GM12891 (cell line): ENCODE data around the gene RAB8A.

Experiments used
- DNase-seq: peaks from one replicate; pipeline ENCODE4 v3.0.0; 2011; ENCODE audit warnings: low spot score; ENCODE audit not compliant: insufficient read length
- FAIRE-seq: peaks from 2 replicates; lab custom pipeline; 2011; peaks lifted over from hg19 to GRCh38; lab: Jason Lieb, UNC
- PAX5 ChIP-seq: IDR thresholded peaks from 2 replicates; pipeline ENCODE4 v1.6.1; 2011; ENCODE audit warnings: low read length, moderate library complexity, mild to moderate bottlenecking; ENCODE audit not compliant: insufficient read depth, severe bottlenecking
- POLR2A ChIP-seq: IDR thresholded peaks from 2 replicates; pipeline ENCODE4 v1.6.1; 2011; ENCODE audit warnings: low read depth, low read length, control low read depth
- POLR2AphosphoS5 ChIP-seq: IDR thresholded peaks from 2 replicates; pipeline ENCODE4 v1.6.1; 2011; ENCODE audit warnings: low read depth, low read length, control low read depth
- POU2F2 ChIP-seq: IDR thresholded peaks from 2 replicates; pipeline ENCODE4 v1.6.1; 2011; ENCODE audit warnings: low read depth, mild to moderate bottlenecking, control low read depth, low read length, moderate library complexity
- SPI1 ChIP-seq: IDR thresholded peaks from 2 replicates; pipeline ENCODE4 v1.6.1; 2011; ENCODE audit warnings: low read depth, low read length, control low read depth
- TAF1 ChIP-seq: IDR thresholded peaks from 2 replicates; pipeline ENCODE4 v1.6.1; 2011; ENCODE audit warnings: low read depth, low read length, control low read depth

The RAB8A gene

DNA sequence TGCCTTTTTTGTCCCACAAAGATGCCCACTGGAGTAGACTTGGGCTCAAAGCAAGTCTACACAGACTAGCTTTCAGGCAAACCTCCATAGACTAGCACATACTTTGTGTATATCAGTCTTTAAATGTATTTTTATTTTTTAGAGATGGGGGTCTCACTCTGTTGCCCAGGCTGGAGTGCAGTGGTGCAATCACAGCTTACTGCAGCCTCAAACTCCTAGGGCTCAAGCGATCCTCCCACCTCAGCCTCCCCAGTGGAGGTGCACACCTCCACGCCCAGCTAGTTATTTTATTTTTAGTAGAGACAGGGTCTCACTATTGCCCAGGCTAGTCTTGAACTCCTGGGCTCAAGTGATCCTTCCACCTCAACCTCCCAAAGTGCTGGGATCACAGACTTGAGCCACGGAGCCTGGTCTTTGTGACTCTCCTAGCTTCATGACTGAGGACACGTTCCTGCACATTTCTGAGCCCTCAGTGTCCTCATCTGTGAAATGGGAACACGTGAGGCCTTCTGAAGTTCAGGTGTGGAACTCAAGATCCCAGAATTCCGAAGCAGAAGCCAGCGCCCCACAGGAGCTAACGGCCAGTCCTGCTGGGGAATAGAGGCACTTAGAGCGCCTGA, 40.5 kb upstream of the RAB8A start:
- FAIRE-seq (no peak), DNase-seq (no peak)
- no peak for TF ChIP-seq POU2F2
- TF ChIP-seq SPI1: no peak
- TF ChIP-seq POLR2AphosphoS5: no peak
- no peak for TF ChIP-seq PAX5
- TF ChIP-seq TAF1: no peak
- no peak for TF ChIP-seq POLR2A

DNA sequence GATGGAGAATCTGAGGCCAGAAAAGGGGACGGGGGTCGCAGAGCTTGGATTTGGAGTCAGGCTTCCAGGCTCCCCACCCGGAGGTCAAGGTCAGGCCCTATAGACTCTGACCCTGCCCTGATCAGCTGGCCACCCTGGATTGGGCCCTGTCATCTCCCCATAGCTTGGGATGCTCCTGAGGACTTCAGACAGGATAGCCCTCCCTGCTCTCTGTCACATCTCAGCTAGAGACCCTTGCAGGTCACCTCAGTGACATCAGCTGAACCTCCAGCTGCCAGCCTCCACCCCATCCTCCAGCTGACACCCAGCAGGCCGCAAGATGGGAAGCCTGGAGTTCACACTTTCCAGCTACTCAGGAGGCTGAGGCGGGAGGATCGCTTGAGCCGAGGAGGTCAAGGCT, 38.2 kb upstream of the RAB8A start:
- FAIRE-seq (no peak), DNase-seq (no peak)
- no peak for TF ChIP-seq PAX5
- no peak for TF ChIP-seq POU2F2
- no peak for TF ChIP-seq TAF1
- no peak for TF ChIP-seq SPI1
- TF ChIP-seq POLR2A: no peak
- no peak for TF ChIP-seq POLR2AphosphoS5

DNA sequence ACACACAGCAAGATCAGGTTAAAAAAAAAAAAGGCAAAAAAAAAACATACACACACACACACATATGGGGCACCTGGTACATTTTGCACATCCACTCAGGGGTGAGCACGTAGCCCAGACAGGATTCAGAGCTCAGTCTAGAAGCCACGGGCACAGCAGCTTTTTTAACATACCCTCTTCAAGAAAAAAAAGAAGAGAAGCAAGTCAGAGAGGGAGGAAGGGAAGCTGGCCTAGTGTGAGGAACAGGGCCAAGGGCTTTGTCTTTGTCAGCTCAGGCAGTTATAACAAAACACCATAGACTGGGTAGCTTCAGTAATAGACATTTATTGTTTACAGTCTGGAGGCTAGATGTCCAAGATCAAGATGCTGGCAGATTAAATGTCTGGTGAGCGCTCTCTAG, 37.7 kb upstream of the RAB8A start:
- no peak for FAIRE-seq
- TF ChIP-seq PAX5 (no peak), POU2F2 (no peak), POLR2A (no peak), SPI1 (no peak), POLR2AphosphoS5 (no peak), TAF1 (no peak)
- no peak for DNase-seq

- DNase-seq (no peak), FAIRE-seq (no peak)
- TF ChIP-seq POLR2AphosphoS5 (no peak), POLR2A (no peak), PAX5 (no peak), TAF1 (no peak), SPI1 (no peak), POU2F2 (no peak)
Observed at GRCh38 chr19:16074488-16075365, 37.0 kb upstream of the RAB8A start.

DNA sequence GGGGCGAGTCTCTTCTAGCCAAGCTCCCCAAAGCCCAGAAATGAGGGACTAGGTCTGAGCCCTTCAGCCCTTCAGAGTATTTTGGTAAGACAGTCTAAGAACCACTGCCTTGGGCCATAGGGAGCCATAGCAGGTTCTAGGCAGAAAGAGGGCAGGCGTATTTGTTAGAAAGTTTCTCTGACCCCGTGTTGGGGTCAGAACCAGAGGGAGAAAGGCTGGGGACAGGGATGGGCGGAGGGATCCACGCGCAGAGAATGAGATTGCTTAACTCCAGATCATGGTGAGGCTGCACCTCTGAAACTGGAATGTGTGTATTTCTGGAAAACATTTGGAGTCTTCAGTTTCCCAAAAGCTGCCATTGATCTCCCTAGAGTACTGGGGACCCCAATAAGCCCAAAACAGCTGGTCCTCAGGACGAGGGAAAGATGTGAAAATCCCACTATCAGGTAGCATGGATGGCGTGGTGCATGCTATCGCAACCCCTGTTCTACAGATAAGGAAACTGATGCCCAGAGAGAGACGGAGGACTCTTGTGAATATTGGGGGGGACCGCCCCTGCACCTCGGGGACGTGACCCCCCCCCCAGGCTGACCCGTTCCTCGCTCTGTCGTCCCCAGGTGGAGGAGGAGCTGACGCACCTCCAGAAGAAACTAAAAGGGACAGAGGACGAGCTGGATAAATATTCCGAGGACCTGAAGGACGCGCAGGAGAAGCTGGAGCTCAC, 36.1 kb upstream of the RAB8A start:
- DNase-seq: no peak
- FAIRE-seq: no peak
- TF ChIP-seq POU2F2 (0 out of 2 replicates have a peak, but pooled peaks have one; percentile 19), POLR2AphosphoS5 (no peak; the same call in 1 of the 2 replicates), TAF1 (no peak)

- TF ChIP-seq SPI1 (no peak), POLR2A (peak; percentile 88), POLR2AphosphoS5 (peak; percentile 91), PAX5 (peak; percentile 21), POU2F2 (0 out of 2 replicates have a peak, but pooled peaks have one; percentile 70), TAF1 (peak; percentile 70)
- FAIRE-seq (peak; percentile 87), DNase-seq (peak; percentile 79)
Observed at GRCh38 chr19:16076154-16076957, 35.3 kb upstream of the RAB8A start, which contains the start of gene TPM4. TSS of gene TPM4 (plus strand) at chr19:16076495. CDS start at chr19:16076566, 71 bp downstream.

- DNase-seq (no peak), FAIRE-seq (no peak)
- TF ChIP-seq POLR2A: peak; percentile 20; the same call in 1 of the 2 replicates
- TF ChIP-seq TAF1: no peak
- TF ChIP-seq PAX5: no peak
- TF ChIP-seq POU2F2: 0 out of 2 replicates have a peak, but pooled peaks have one; percentile 8
- no peak for TF ChIP-seq SPI1
- peak; percentile 25; the same call in 1 of the 2 replicates for TF ChIP-seq POLR2AphosphoS5
Observed at GRCh38 chr19:16076958-16077611, 34.6 kb upstream of the RAB8A start.
